Skeletal muscle tissue (tissue), 4 donors: ENCODE results near the gene IFNGR2. TPM values are rescaled to one million over a fixed set of nuclear protein-coding genes. Genes with fewer than 3 reads are reported as not detected.

Experiments used
- H3K27ac ChIP-seq: one replicate; pipeline ENCODE4 v1.7.0; 2013; ENCODE audit warnings: mild to moderate bottlenecking, low read depth, low read length, inconsistent platforms
- H3K27me3 ChIP-seq, 3 donors: one replicate each; pipeline ENCODE4 v1.7.0; 2013; ENCODE audit warnings: low read length in 3 of 3; ENCODE audit not compliant: control insufficient read depth in 3 of 3, insufficient read depth in 3 of 3
- H3K36me3 ChIP-seq, 3 donors: one replicate each; pipeline ENCODE4 v1.7.0; 2013; ENCODE audit warnings: low read length in 3 of 3; ENCODE audit not compliant: control insufficient read depth in 3 of 3, insufficient read depth in 3 of 3
- H3K4me1 ChIP-seq, 3 donors: one replicate each; pipeline ENCODE4 v1.7.0; 2013; ENCODE audit warnings: low read length in 3 of 3, mild to moderate bottlenecking in 3 of 3; ENCODE audit not compliant: control insufficient read depth in 3 of 3, insufficient read depth in 3 of 3
- H3K4me3 ChIP-seq, 3 donors: one replicate each; pipeline ENCODE4 v1.7.0; 2013; ENCODE audit warnings: low read length in 3 of 3
- H3K9ac ChIP-seq, 3 donors: one replicate each; pipeline ENCODE4 v1.7.0; 2013; ENCODE audit warnings: low read length in 3 of 3, mild to moderate bottlenecking in 3 of 3, moderate library complexity in 2 of 3, low read depth in 1 of 3
- H3K9me3 ChIP-seq, 3 donors: one replicate each; pipeline ENCODE4 v1.7.0; 2013; ENCODE audit warnings: low read length in 3 of 3; ENCODE audit not compliant: control insufficient read depth in 3 of 3
- total RNA-seq: library from RNA; depleted of rRNA; stranded (reverse); fragments of >200 nt; gene quantifications from one replicate; pipeline ENCODE4 v1.2.3, GENCODE V29; 2014
- donor health status: Osteomylitis.

The IFNGR2 gene
- total RNA-seq, 1 donor from 2014 or later = 43.8 TPM

DNA sequence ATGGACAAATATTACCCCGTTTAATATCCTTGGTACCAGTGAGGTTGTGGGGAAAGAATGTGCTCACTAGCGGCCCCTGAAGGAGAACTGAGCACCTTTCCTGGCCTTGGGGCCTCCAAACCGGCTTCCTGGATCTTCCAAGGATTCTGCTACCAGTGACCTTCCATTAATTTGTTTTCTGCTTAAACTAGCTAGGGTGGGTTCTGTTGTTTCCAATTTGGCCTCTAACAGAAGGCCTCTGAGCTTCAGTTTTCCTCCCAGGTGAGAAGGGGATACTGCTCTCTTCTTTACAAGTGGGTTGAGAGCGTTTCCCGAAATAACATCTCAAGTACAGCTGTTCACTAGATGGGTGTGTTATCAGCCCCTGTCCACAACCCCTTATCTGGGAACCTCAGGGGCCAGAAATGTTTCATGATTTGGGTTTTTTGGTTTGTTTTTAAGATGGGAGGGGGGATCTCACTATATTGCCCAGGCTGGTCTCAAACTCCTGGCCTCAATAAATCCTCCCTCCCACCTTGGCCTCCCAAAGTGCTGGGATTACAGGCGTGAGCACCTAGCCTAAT lies 16.9 kb upstream of the IFNGR2 start:
- H3K4me1 ChIP-seq = peaks cover 8 to 13% (median 11%) of the 10 kb centered on the region in 3 donors
- H3K27me3 ChIP-seq = no peaks in the 10 kb centered on the region
- no peak overlapping the region for H3K9ac ChIP-seq
- H3K4me3 ChIP-seq = no peak overlapping the region
- H3K9me3 ChIP-seq = no peaks in the 10 kb centered on the region
- no peak overlapping the region for H3K27ac ChIP-seq
- H3K36me3 ChIP-seq = no peaks in the 10 kb centered on the region

DNA sequence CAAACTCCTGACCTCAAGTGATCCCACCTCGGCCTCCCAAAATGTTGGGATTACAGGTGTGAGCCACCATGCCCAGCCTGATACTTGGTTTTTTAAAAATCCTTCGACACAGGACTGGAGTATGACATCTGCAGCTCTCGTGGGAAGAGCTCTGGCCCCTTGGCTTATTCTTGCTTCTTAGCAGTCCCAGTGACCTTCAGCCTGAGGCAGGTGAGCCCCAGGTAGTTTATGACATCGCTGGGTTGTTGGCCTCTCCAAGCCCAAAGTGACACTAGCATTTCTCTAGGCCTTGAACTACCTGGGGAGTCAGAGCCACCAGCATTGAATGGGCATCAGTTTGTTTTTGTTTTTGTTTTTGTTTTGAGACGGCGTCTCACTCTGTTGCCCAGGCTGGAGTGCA lies 15.9 kb upstream of the IFNGR2 start:
- no peak overlapping the region for H3K9ac ChIP-seq
- no peak overlapping the region for H3K4me3 ChIP-seq
- no peaks in the 10 kb centered on the region for H3K36me3 ChIP-seq
- no peak overlapping the region for H3K27ac ChIP-seq
- no peaks in the 10 kb centered on the region for H3K27me3 ChIP-seq
- H3K4me1 ChIP-seq = peaks cover 8 to 13% (median 11%) of the 10 kb centered on the region in 3 donors
- H3K9me3 ChIP-seq = no peaks in the 10 kb centered on the region

GRCh38 chr21:33388188-33388587 lies 15.0 kb upstream of the IFNGR2 start:
- Histone ChIP-seq H3K36me3 (no peaks in the 10 kb centered on the region), H3K9ac (no peak overlapping the region), H3K27me3 (no peaks in the 10 kb centered on the region), H3K9me3 (no peaks in the 10 kb centered on the region), H3K4me3 (no peak overlapping the region), H3K27ac (no peak overlapping the region), H3K4me1 (peaks cover 2 to 4% (median 3%) of the 10 kb centered on the region in 3 donors)

GRCh38 chr21:33390479-33390878 lies 12.7 kb upstream of the IFNGR2 start:
- Histone ChIP-seq H3K9me3 (no peaks in the 10 kb centered on the region), H3K27ac (no peak overlapping the region), H3K9ac (no peak overlapping the region), H3K4me3 (no peak overlapping the region), H3K36me3 (no peaks in the 10 kb centered on the region), H3K4me1 (no peaks in the 10 kb centered on the region), H3K27me3 (no peaks in the 10 kb centered on the region)

DNA sequence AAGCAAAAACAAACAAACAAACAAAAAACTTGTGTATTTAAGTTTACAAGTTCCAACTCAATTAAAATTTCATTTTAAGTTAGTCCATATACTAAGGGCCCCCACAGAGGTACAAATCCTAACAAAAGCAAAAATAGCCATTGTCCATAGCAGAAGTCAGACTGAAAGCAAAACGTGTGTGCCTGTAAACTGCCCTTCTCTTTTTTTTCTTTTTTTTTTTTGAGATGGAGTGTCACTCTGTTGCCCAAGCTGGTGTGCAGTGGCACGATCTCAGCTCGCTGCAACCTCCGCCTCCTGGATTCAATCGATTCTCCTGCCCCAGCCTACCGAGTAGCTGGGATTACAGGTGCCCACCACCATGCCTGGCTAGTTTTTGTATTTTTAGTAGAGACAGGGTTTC lies 11.6 kb upstream of the IFNGR2 start:
- Histone ChIP-seq H3K9ac (no peak overlapping the region), H3K9me3 (no peaks in the 10 kb centered on the region), H3K4me3 (no peak overlapping the region), H3K27ac (no peak overlapping the region), H3K36me3 (no peaks in the 10 kb centered on the region), H3K27me3 (no peaks in the 10 kb centered on the region), H3K4me1 (no peaks in the 10 kb centered on the region)

DNA sequence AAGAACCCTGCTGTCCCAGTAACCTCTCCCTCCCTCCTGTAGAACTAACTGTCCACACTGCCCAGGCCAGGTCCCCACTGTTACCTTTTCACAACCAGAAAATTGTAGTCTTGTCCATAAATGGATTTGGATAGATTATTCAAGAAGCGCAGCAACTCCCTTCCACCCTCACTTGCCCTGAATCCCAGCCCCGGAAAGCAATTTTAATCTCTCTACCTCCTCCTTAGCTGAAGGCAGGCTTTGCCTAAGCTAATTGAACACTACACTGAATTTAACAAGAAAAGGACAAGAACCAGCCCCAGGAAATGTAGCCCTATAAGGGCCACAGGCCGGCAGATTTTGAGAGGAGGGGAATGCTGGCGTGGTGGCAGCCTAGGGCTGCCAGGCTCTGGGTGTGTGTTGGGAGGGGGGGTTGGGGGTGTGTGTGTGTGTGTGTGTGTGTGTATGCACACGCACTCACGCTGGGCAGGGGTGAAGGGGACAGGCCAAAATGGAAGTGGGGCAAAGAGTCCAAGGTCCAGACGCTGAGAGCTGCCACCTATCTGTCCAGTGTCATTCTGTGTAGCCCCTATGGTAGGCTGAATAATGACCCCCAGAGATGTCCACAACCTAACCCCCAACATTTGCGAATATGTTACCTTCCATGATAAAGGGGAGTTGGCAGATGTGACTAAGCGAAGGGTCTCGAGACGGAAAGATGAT lies 10.8 kb upstream of the IFNGR2 start:
- no peaks in the 10 kb centered on the region for H3K27me3 ChIP-seq
- no peaks in the 10 kb centered on the region for H3K9me3 ChIP-seq
- no peak overlapping the region for H3K27ac ChIP-seq
- H3K36me3 ChIP-seq = no peaks in the 10 kb centered on the region
- H3K9ac ChIP-seq = no peak overlapping the region
- no peak overlapping the region for H3K4me3 ChIP-seq
- H3K4me1 ChIP-seq = no peaks in the 10 kb centered on the region

- Histone ChIP-seq H3K9me3 (no peaks in the 10 kb centered on the region), H3K4me3 (no peak overlapping the region), H3K36me3 (no peaks in the 10 kb centered on the region), H3K27ac (no peak overlapping the region), H3K27me3 (no peaks in the 10 kb centered on the region), H3K4me1 (no peaks in the 10 kb centered on the region), H3K9ac (no peak overlapping the region)
These were observed 9.9 kb upstream of the IFNGR2 start for GRCh38 chr21:33393348-33393747.

GRCh38 chr21:33394260-33394659 lies 9.0 kb upstream of the IFNGR2 start:
- no peak overlapping the region for H3K27ac ChIP-seq
- H3K4me3 ChIP-seq = no peak overlapping the region
- no peaks in the 10 kb centered on the region for H3K27me3 ChIP-seq
- H3K4me1 ChIP-seq = no peaks in the 10 kb centered on the region
- no peaks in the 10 kb centered on the region for H3K36me3 ChIP-seq
- H3K9ac ChIP-seq = no peak overlapping the region
- no peaks in the 10 kb centered on the region for H3K9me3 ChIP-seq

GRCh38 chr21:33395891-33396331 lies 7.3 kb upstream of the IFNGR2 start:
- no peaks in the 10 kb centered on the region for H3K27me3 ChIP-seq
- H3K36me3 ChIP-seq = no peaks in the 10 kb centered on the region
- no peaks in the 10 kb centered on the region for H3K9me3 ChIP-seq
- H3K9ac ChIP-seq = no peak overlapping the region
- no peak overlapping the region for H3K4me3 ChIP-seq
- H3K4me1 ChIP-seq = no peaks in the 10 kb centered on the region
- H3K27ac ChIP-seq = no peak overlapping the region

- Histone ChIP-seq H3K4me3 (no peak overlapping the region), H3K27me3 (no peaks in the 10 kb centered on the region), H3K9me3 (no peaks in the 10 kb centered on the region), H3K36me3 (no peaks in the 10 kb centered on the region), H3K4me1 (no peaks in the 10 kb centered on the region), H3K9ac (no peak overlapping the region), H3K27ac (no peak overlapping the region)
These were observed 6.8 kb upstream of the IFNGR2 start for GRCh38 chr21:33396436-33396835.
